ENCODE data around the gene EPHA4.

EPHA4 gene

GRCh38 chr2:221541131-221541735 lies 30.9 kb downstream of the EPHA4 start:
- DNase-seq, result no peak
- intact Hi-C loops (cut with DNase I; ENCODE audit: low total_unique reads), result no loop called here
- H3K36me3 ChIP-seq, result no peaks in the 10 kb centered on the region
- TF ChIP-seq CTCF (IDR thresholded peaks at IDR 0.05), result no peak
- no peak overlapping the region for H3K27ac ChIP-seq
- H3K27me3 ChIP-seq, result no peaks in the 10 kb centered on the region
- H3K4me3 ChIP-seq, result no peak overlapping the region
- no peaks in the 10 kb centered on the region for H3K4me1 ChIP-seq
- H3K9me3 ChIP-seq, result no peaks in the 10 kb centered on the region

- H3K9me3 ChIP-seq, result no peaks in the 10 kb centered on the region
- no peaks in the 10 kb centered on the region for H3K4me1 ChIP-seq
- no peak for DNase-seq
- intact Hi-C loops (cut with DNase I; ENCODE audit: low total_unique reads), result no loop called here
- H3K36me3 ChIP-seq, result no peaks in the 10 kb centered on the region
- no peak for TF ChIP-seq CTCF (IDR thresholded peaks at IDR 0.05)
- no peak overlapping the region for H3K27ac ChIP-seq
- H3K4me3 ChIP-seq, result no peak overlapping the region
- no peaks in the 10 kb centered on the region for H3K27me3 ChIP-seq
Observed at GRCh38 chr2:221539246-221539645, 32.9 kb downstream of the EPHA4 start.

- DNase-seq, result no peak
- Histone ChIP-seq H3K36me3 (no peaks in the 10 kb centered on the region), H3K4me1 (no peaks in the 10 kb centered on the region), H3K4me3 (no peak overlapping the region), H3K27ac (no peak overlapping the region), H3K9me3 (no peaks in the 10 kb centered on the region), H3K27me3 (no peaks in the 10 kb centered on the region)
- TF ChIP-seq CTCF (IDR thresholded peaks at IDR 0.05), result no peak
- intact Hi-C loops (cut with DNase I; ENCODE audit: low total_unique reads), result no loop called here
Observed at GRCh38 chr2:221535824-221536223, 36.3 kb downstream of the EPHA4 start.

GRCh38 chr2:221533299-221533698 lies 38.8 kb downstream of the EPHA4 start:
- intact Hi-C loops (cut with DNase I; ENCODE audit: low total_unique reads), result no loop called here
- TF ChIP-seq CTCF (IDR thresholded peaks at IDR 0.05), result no peak
- Histone ChIP-seq H3K9me3 (no peaks in the 10 kb centered on the region), H3K27ac (no peak overlapping the region), H3K27me3 (no peaks in the 10 kb centered on the region), H3K36me3 (no peaks in the 10 kb centered on the region), H3K4me3 (no peak overlapping the region), H3K4me1 (peaks cover 0 to 3% (median 0%) of the 10 kb centered on the region in 4 donors)
- no peak for DNase-seq

GRCh38 chr2:221532641-221533040 lies 39.5 kb downstream of the EPHA4 start:
- H3K4me3 ChIP-seq, result no peak overlapping the region
- peaks cover 0 to 3% (median 0%) of the 10 kb centered on the region in 4 donors for H3K4me1 ChIP-seq
- intact Hi-C loops (cut with DNase I; ENCODE audit: low total_unique reads), result no loop called here
- no peaks in the 10 kb centered on the region for H3K27me3 ChIP-seq
- H3K9me3 ChIP-seq, result no peaks in the 10 kb centered on the region
- H3K36me3 ChIP-seq, result no peaks in the 10 kb centered on the region
- no peak for TF ChIP-seq CTCF (IDR thresholded peaks at IDR 0.05)
- H3K27ac ChIP-seq, result no peak overlapping the region
- no peak for DNase-seq

GRCh38 chr2:221530653-221531037 lies 41.5 kb downstream of the EPHA4 start:
- Histone ChIP-seq H3K27ac (no peak overlapping the region), H3K4me1 (peaks cover 0 to 3% (median 0%) of the 10 kb centered on the region in 4 donors), H3K4me3 (no peak overlapping the region), H3K27me3 (no peaks in the 10 kb centered on the region), H3K9me3 (no peaks in the 10 kb centered on the region), H3K36me3 (no peaks in the 10 kb centered on the region)
- no peak for TF ChIP-seq CTCF (IDR thresholded peaks at IDR 0.05)
- intact Hi-C loops (cut with DNase I; ENCODE audit: low total_unique reads), result no loop called here
- DNase-seq, result no peak
